ACHN (cell line): Measurements from ENCODE around the gene FYN.
A peak's percentile ranks its signal among the peaks of the same experiment; 100 is the strongest.

Source experiments
- DNase-seq: peaks from one replicate; pipeline ENCODE4 v3.0.0-alpha.2; 2015
- in situ Hi-C: cut with HindIII; loops from 2 replicates; pipeline ENCODE4 v1.10.0; 2017; ENCODE audit warnings: low sequenced_read_pairs, low pct_ligation_motif_present, low pct_unique_long_range_greater_than_20kb

FYN gene

GRCh38 chr6:111711984-111712752 is 161.1 kb downstream of the FYN start:
- in situ Hi-C loops, result no loop called here
- no peak for DNase-seq

- no peak for DNase-seq
These were observed 161.8 kb downstream of the FYN start for GRCh38 chr6:111711476-111711875.

GRCh38 chr6:111710911-111711310 is 162.3 kb downstream of the FYN start:
- in situ Hi-C loops, result no loop called here
- DNase-seq, result no peak

More at GRCh38 chr6:111711476-111711875, 161.8 kb downstream of the FYN start:
- in situ Hi-C loops, result no loop called here

GRCh38 chr6:111710439-111710838 is 162.8 kb downstream of the FYN start:
- in situ Hi-C loops, result no loop called here
- no peak for DNase-seq

- peak; percentile 69 for DNase-seq
- in situ Hi-C loops, result loop anchor here (10.0 kb wide), 1 partner anchor 325 kb away; no protein-coding TSS in a partner anchor
These were observed 163.4 kb downstream of the FYN start for GRCh38 chr6:111709615-111710398.

- in situ Hi-C loops, result loop anchor here (10.0 kb wide), 1 partner anchor 326 kb away; no protein-coding TSS in a partner anchor
- no peak for DNase-seq
These were observed 164.1 kb downstream of the FYN start for GRCh38 chr6:111709201-111709600.

GRCh38 chr6:111707773-111708172 is 165.5 kb downstream of the FYN start:
- no peak for DNase-seq
- in situ Hi-C loops, result loop anchor here (10.0 kb wide), 1 partner anchor 327 kb away; no protein-coding TSS in a partner anchor

GRCh38 chr6:111706841-111707391 is 166.3 kb downstream of the FYN start:
- no peak for DNase-seq
- in situ Hi-C loops, result loop anchor here (10.0 kb wide), 1 partner anchor 328 kb away; no protein-coding TSS in a partner anchor

GRCh38 chr6:111703723-111704122 is 169.5 kb downstream of the FYN start:
- in situ Hi-C loops, result loop anchor here (10.0 kb wide), 1 partner anchor 331 kb away; no protein-coding TSS in a partner anchor
- DNase-seq, result no peak

- DNase-seq, result no peak
- in situ Hi-C loops, result loop anchor here (10.0 kb wide), 1 partner anchor 333 kb away; no protein-coding TSS in a partner anchor
These were observed 171.0 kb downstream of the FYN start for GRCh38 chr6:111702268-111702667.

GRCh38 chr6:111701146-111701545 is 172.1 kb downstream of the FYN start:
- in situ Hi-C loops, result loop anchor here (10.0 kb wide), 1 partner anchor 334 kb away; no protein-coding TSS in a partner anchor
- no peak for DNase-seq

GRCh38 chr6:111700135-111700690 is 173.0 kb downstream of the FYN start:
- in situ Hi-C loops, result loop anchor here (10.0 kb wide), 1 partner anchor 335 kb away; no protein-coding TSS in a partner anchor

GRCh38 chr6:111699123-111699522 is 174.1 kb downstream of the FYN start:
- no peak for DNase-seq
- in situ Hi-C loops, result no loop called here

More at GRCh38 chr6:111700135-111700690, 173.0 kb downstream of the FYN start:
- no peak for DNase-seq

- in situ Hi-C loops, result no loop called here
- DNase-seq, result no peak
These were observed 176.4 kb downstream of the FYN start for GRCh38 chr6:111696814-111697213.

GRCh38 chr6:111692327-111693164 is 180.7 kb downstream of the FYN start:
- in situ Hi-C loops, result no loop called here
- DNase-seq, result peak; percentile 9

GRCh38 chr6:111691345-111692225 is 181.7 kb downstream of the FYN start:
- DNase-seq, result no peak
- in situ Hi-C loops, result no loop called here

GRCh38 chr6:111689946-111690345 is 183.3 kb downstream of the FYN start:
- in situ Hi-C loops, result no loop called here
- no peak for DNase-seq
